ENCODE results near the gene FHAD1.
A peak's percentile ranks its signal among the peaks of the same experiment; 100 is the strongest.
"Not testable (repeated sequence)": the region's sequence is repeated elsewhere in the genome, so short reads cannot be mapped to it uniquely, and the experiment has no call there.

Gene FHAD1

DNA sequence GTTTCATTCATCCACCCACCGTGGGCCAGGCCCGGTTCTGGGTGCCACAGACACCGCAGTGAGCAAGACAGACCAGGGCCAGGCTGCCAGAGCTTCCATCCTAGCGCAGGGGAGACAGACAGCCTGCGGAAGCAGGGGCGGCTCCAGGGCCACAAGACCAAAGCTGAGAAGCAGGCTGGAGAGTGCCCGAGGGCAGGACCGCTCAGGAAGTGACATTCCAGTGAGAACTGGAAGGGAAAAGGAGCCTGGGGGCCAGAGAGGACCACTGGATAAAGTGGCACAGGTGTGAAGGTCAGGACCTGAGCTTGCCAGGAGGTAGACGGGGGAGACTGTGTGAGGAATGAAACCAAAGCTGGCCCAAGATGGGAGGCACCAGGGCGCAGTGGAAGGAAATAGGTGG, 103.1 kb downstream of the FHAD1 start:
- no peak for DNase-seq

DNA sequence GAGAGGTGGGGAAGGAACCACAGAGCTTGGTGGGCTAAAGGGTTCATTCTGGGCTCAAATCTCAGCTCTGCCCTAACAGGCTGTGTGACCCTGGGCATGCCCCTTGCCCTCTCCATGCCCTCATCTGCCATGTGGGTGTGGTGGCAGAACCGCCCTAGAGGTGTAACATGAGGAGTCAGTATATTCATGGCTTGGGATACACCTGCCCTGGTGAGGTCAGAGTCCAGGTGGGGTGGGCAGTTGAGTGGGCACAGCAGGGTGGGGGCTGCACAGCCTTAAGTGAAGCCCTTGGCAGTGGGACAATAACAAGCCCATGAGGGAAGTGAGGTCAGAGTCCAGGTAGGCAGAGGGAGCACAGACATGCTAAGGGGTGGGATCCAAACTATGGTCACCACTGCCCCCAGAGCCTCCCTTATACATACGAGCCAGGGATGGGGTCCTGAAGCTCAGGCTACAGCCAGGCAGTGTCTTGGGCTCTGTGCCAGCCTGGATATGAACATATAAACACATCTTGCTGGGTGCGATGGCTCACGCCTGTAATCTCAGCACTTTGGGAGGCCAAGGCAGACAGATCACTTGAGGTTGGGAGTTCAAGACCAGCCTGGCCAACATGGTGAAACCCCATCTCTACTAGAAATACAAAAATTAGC, 103.7 kb downstream of the FHAD1 start:
- DNase-seq: no peak

DNA sequence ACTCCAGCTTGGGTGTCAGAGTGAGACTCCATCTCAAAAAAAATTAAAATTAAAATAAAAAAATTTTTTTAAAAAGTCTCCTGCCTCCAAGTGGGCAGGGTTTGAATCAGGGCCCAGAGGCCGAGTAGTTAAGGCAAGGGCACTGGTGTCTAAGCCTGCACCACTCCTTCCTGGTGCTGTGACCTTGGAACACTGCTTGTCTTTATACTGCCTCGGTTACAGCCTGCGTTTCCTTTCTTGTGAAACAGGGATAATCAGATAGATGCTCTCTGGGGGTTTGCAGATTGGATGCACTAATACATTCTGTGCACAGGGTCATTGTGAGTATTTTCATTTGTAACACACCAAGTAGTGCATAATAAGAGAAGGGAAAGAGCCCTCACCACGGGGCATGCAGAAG, 104.3 kb downstream of the FHAD1 start:
- DNase-seq: no peak

DNA sequence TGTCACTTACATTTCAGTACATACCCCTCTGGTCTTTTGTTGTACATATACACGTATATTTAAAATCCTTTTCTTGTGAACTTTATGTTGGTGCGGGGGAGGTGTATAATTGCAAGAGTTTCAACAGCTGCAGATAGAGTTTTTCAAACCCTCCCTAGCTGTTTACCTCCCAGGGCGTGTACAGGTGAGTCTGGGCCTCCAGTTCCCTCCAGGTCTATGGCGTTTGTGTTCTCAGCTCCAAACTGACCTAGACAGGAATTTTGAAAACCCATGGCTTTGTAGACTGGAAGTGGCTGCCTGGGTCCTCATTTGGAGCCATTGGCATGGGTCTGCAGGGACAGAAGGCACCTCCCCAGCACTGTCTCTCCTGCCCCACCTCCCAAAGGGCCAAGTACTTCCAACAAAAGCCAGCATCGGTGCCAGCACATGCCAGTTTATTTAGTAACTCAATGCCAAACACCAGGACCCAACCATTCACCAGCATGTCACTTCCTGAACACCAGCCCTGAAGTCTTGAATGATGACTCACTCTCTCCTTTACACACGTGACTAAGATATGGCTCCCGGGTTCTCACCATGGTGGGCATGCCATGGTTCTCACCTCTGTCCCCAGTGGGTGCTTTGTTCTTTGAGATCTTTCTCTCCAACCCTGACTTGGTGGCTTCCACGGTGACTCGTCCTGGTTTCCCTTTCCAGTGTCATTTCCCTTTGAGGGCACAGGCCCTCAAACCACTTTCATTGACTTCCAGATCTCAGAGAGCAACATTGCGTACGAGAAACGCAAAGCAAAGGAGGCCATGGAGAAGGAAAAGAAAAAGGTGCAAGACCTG, 105.3 kb downstream of the FHAD1 start:
- DNase-seq: peak; percentile 75

DNA sequence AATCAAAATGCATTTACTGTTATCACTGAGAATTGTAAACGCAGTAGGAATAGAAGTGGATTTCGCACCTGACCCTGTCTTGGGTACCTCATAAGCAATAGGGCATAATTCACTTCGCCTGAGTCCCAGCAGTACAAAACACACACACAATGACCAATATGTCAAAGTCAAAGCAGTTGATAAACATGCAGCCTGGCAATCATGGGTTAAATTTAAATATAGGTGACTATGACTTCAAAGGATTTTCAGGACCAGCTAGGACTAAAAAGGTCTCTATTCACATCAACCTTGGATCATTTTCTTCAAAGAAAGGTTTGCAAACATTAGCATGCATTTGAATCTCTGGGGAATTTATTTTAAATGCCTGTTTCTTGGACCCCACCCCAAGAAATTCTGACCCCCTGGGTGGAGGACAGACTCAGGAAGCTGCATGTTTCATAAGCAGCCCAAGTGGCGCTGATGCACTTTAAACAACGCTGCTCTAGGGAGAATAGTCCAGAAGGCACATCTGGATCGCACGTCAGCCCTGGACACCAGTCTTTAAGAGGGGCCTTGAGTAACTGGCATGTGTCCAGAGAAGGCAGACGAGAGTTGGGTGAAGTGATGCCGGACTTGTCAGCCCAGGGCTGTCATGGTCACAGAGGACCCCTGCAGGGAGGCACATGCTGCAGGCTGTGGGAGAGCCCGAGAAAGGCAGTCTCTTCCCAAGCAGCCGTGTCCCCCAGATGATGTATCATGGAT, 107.0 kb downstream of the FHAD1 start:
- DNase-seq: no peak

DNA sequence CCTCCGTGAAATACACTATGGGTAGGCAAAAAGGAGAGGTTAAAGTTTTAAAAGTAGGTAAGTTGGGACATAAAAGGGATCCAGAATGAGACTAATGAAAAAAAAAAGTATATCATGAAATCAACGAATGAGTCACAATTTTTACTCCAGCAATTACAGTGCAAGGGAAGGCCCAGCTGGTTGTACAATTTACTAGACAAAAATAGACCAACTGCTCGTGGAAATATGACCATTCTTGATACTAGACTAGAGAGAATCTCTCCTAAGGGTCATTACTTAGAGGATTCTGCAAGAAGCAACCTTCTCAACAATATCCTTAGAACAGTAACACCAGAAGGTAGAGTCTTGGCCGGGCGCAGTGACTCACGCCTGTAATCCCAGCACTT, 107.5 kb downstream of the FHAD1 start:
- DNase-seq: peak; percentile 36

DNA sequence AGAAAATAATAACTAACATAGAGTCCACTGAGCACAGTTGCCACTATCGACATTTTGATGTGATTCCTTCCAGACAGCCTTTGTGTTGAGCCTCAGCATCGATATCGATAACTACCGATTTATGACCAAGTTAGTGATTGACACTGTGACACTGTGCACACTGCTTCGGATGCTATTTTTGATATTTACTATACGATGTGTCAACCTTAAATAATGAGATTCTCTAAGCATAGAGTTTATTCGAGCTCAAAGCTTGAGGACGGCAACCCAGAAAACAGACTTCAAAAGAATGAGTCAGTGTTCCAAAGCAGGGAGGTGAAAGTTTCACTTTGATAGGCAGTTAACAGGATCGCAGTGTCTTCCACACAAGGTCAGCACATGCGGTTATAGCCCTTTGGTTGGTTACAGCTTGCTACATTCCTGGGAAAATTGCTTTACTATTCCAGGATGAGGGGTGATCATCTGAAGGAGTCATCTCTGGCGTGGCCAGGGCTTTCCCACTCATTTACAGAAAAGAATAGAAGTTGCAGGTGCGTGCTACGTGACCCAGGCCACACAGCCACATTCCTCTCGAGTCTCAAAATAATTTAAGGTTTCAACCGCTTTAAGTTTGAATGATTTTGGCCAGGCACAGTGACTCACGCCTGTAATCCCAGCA, 109.1 kb downstream of the FHAD1 start:
- peak; percentile 40 for DNase-seq

DNA sequence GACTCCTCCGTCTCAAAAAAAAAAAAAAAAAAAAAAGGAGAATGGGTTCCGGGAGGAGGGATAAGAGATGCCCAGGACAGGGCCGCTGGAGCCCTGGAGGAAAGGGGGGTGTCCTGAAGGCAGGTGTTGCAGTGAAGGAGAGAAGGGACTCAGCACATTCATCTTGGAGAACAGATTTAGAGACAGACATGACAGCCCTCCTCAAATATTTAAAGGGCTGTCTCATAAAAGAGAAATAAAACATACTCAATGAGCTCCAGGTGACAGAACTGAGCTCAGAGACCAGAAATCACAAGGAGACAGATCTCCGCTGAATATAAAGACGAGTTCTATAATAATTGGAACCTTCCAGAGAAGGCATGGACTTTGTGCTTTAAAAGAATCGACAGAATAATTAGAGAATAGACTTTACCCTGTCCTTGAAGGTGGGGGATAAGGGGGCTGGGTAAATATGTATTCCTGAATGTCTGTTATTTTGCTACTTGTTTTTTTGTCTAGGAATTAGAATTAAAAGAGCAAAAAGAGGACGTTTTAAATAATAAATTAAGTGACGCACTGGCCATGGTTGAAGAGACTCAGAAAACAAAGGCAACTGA, 110.7 kb downstream of the FHAD1 start:
- no peak for DNase-seq

DNA sequence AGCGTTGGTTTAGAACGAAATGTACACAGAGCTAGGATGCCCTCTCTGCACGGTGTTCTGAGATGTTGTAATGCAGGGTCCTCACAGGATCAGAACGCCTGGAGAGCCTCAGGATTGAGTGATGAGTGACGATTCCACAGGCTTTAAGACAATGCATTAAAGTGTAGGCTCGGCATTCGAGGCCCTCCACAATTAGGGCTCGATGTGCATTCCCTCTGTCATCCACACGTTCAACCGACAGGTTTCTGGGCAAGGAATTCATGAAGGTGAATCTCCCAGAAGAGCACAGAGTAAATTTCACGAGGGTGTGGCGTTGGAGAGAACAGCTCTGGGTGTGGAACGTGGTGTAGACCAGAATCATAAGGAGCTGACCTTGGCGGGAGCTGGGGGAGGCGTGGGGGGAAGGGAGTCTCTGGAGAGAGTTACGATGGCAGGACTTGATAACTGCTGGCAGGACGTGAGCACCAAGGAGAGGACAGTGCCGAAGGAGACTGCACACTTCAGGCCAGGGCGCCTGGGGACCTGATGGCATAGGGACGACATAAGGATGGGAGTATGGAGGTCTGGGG, 111.6 kb downstream of the FHAD1 start:
- no peak for DNase-seq

DNA sequence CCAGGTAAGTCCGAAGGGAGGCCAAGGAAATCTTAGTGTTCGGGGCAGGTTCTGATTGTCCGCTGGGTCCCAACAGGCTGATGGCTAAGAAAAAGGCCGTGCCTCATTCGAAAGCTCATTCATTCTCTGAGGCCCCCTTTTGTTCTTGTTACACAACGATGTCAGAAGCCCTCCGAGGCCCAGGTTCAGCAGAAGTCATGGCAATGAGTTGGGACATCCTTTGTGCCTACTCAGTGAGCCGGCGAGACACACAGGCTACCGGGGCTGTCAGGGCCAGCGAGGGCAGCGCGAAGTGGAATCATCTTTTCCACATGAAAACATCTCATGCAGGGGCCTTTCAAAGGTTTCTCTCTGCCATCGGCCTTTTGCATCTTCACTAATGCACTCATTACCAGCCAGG, 113.7 kb downstream of the FHAD1 start:
- DNase-seq: no peak

DNA sequence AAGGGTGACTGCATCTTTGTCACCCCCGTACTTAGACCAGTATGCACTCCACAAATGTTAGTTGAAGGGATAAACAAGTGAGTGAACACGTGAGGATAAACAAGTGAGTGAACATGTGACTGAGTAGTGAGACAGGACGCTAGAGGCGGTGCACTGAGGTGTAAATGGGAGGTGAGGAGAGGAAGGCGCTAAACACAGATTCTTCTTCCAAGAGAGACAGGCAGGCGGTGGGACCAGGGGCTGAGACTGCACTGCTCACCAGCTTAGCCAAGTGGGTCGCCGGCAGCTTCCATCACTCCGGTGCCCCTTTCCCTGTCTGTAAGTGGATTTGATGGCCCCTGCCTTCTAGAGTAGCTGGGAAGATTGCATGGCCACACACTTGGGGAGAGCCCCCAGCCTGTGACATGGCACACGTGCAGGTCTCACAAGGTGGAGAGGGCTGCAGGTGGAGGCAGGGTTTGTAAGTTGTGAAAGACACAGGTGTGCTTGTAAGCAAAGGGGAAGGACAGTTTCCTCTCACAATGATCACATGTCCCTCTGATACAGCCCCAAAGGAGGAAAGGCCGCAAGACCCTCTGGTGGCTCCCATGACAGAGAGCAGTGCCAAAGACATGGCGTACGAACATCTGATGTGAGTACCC, 115.2 kb downstream of the FHAD1 start:
- no peak for DNase-seq

DNA sequence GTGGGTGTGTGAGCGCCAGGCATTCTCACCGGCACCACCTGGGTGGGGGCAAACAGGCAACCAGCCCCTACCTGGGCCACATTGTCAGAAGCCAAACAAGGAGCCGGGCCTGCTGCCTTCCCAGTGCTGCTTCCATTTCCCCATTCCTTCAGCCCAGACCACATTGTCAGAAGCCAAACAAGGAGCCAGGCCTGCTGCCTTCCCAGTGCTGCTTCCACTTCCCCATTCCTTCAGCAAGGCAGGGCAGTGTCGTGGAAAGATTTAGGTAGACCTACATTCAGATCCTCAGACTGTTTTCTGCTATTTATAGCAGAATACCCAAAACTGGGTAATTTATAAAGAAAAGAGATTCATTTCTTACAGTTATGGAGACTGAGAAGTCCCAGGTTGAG, 115.7 kb downstream of the FHAD1 start:
- DNase-seq: no peak

DNA sequence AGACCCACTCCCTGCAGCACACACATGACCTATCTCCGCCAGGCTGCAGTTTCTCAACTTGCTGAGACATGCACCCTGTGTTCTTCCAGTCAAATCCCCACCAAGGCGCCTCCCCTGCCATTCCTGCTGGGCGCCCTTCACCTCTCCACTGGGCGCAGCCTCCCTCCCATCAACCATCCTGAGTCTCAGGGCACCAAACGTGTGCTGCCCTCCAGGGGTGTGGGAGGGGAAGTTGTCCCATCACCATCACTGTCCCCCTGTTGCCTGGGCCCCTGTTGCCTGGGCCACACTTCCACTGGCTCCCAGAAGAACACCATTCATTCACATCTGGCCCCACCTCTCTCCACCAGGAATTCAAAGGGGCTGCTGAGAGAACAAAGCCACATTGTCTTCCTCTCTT, 117.7 kb downstream of the FHAD1 start:
- DNase-seq: no peak

DNA sequence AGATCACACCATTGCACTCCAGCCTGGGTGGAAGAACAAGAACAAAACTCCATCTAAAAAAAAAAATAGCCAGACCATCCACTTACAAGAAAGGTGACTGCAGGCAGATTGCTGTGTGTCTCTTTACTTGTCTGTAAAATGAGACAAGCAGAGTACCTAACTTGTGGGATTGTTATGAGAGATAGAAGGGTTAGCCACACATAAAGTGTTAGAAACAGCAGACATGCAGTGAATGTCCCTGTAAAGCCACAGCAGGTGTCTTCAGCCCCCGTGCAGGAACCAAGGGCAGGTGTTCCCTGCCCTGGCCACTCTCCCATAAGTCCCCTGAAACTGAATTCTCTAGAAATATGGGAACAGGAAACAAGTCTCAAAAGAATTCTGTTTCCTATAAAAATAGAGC, 121.9 kb downstream of the FHAD1 start:
- no peak for DNase-seq

DNA sequence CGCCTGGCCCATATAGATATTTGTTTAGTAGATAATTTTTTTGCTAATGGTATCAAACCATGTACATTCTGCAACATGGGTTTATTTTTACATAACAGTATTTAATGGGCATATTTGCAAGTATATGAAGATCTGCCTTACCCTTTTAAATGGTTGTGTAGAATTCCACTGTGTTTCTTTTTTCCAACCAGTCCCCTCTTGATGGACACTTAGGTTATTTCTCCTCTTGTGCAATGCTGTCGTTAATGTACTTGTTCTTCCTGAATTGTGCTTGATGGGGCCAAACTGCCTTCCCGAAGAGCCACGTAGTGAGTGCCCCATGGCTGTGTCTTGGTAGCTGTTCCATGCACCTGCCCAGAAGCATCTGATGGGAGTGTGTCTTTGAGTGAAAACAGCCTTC, 123.2 kb downstream of the FHAD1 start:
- no peak for DNase-seq

DNA sequence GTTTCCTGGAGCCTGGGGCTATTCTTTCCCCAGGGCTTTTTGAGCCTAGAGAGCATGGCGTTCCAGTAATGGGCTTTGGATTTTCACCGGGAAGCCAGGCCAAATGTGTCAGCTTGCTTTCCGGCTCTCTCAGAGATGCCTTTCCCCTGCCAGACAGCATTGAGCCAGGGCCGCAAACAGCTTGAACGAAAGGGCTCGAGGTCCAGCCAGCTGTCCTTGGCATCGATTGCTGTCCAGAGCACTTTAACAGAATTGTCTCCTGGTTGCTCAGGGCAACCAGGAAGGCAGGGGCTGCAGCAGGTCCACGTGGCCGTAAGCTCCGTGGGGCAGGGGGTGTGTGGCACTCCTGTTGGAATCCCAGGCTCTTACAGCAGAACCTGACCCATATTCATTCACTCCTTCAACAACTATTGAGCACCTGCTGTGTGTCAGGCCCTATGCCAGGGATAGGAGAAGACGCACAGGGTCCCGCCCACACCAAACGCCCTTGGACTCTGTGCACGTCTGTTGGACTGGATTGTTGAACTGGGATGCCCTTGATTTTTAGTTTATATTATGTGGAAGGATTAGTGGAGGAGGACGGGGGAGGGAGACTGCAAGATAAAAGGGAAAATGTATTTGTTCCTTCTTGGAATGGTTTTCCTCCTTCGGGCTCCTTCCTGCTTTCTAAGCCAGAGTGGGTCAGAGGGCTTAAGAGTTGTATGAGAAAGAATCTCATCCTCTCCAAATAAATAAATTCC, 123.9 kb downstream of the FHAD1 start:
- no peak for DNase-seq

DNA sequence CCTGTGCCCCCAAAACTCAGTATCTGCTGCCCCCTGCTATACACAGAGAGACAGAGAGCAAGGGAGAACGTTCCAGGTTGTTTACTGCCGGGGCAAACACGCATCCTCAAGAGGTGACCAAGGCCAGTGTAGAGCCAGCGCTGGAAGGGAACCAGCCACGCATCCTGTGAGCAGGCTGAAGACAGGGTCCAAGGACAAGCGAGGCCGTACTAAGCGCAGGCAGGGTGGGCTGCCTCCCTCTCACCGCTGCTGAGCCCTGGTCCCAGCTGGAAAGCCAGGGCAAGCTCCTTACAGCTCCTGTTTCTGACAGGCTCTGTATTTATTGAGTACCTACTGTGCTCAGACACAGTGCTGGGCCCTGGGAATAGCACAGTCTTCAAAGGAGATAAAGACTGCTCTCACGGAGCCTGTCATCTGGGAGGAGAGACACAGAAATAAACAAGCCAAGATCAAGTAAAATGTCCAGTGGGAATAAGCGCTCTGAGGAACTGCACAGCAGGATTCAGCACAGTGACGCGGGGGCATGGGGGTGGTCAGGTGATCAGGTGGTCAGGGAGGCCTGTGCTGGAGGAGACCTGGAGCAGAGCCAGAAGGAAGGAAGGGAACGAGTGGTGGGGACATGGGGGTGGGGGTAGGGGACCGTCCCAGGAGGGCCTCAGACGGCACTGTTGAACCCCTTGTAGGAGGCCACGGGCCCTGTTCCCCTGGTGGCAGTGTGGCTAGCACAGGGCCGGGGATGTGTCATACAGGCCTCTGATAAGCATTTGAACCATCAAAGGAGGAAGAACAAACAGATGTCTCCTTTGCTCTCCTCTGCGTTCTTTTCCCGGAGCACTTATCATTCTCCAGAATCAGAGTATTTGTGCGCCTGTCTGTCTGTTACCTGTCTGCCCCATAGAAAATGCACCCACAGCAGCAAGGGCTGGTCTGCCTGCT, 124.9 kb downstream of the FHAD1 start:
- DNase-seq: no peak

DNA sequence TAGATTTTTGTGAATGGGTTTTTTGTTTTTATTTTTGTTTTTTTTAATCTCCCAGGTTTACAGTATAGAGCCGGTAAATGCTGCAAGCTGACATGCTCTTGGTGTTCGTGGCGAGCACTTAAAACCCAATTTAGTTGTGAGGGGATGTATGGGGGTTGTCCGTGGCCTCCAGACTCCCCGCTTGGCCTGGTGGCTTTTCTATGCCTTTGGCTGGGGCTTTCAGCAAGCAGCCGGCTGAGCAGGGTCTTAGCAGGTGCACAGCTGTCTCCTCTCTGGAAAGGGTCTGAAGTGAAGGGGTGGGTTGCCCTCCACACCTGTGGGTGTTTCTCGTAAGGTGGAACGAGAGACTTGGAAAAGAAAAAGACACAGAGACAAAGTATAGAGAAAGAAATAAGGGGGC, 131.7 kb downstream of the FHAD1 start:
- no peak for DNase-seq

DNA sequence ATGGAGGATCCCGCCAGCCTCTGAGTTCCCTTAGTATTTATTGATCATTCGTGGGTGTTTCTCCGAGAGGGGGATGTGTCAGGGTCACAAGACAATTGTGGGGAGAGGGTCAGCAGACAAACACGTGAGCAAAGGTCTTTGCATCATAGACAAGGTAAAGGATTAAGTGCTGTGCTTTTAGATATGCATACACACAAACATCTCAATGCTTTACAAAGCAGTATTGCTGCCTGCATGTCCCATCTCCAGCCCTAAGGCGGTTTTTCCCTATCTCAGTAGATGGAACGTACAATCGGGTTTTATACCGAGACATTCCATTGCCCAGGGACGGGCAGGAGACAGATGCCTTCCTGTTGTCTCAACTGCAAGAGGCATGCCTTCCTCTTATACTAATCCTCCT, 132.1 kb downstream of the FHAD1 start:
- DNase-seq: not testable (repeated sequence)

All from activated CD4-positive, alpha-beta T cell treated with anti-CD3 and anti-CD28 coated beads, Interleukin-2, amount 50 U/mL, for 16 hours (primary cell).